ENCODE results near the gene PLOD1.
"Not testable (repeated sequence)": the region's sequence is repeated elsewhere in the genome, so short reads cannot be mapped to it uniquely, and the experiment has no call there.

PLOD1 gene

DNA sequence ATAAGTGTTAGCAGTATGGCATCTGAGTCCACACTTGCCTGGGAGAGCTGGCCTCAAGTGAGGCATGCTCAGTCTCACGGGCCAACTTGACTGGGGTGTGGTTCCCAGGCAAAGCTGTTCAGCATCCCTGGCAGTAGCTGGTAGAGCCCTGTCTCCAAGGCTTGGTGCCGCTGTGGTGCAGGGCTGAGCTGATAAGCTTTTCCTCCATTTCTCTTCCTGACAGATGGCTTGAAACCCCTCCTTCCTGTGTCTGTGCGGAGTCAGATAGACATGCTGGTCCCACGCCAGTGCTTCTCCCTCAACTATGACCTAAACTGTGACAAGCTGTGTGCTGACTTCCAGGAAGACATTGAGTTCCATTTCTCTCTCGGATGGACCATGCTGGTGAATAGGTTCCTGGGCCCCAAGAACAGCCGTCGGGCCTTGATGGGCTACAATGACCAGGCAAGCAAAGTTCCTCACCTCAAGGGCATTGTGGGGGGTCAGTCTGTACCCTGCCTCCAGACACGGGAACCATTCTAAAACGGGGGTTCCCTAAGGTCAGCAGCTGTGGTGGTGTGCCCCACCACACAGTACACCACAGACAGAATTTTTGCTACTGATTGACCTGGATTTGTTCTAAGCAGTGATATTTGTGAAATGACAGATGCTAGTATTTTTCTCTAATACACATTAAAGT is 71.1 kb downstream of the PLOD1 start:
- DNase-seq (ENCODE audit: low read depth in 2 of 2, low spot score in 1 of 2) = no peak

- DNase-seq (ENCODE audit: low read depth in 2 of 2, low spot score in 1 of 2) = no peak
These were observed 71.8 kb downstream of the PLOD1 start for GRCh38 chr1:12006167-12006921.

DNA sequence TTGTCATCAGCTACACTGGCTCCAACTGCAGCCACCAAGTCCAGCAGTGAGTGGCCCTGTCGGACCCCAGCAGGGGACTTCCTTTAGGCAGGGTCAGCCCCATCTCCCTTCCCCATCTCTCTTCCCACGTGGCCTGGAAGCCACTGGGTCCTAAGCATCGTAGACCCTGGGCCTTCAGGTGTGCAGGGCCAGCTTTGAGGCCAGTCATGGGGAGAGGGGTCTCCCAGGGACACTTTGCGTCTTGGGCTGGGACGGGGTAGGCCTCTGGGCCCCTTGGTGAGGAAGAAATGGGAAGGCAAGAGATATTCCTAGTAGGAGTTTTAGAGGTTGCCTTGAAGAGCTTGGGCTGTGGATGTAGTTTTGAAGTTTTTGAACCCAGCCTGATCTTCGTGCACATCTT is 72.7 kb downstream of the PLOD1 start:
- DNase-seq (ENCODE audit: low read depth in 2 of 2, low spot score in 1 of 2) = no peak

- DNase-seq (ENCODE audit: low read depth in 2 of 2, low spot score in 1 of 2) = not testable (repeated sequence)
These were observed 73.8 kb downstream of the PLOD1 start for GRCh38 chr1:12008355-12008754.

DNA sequence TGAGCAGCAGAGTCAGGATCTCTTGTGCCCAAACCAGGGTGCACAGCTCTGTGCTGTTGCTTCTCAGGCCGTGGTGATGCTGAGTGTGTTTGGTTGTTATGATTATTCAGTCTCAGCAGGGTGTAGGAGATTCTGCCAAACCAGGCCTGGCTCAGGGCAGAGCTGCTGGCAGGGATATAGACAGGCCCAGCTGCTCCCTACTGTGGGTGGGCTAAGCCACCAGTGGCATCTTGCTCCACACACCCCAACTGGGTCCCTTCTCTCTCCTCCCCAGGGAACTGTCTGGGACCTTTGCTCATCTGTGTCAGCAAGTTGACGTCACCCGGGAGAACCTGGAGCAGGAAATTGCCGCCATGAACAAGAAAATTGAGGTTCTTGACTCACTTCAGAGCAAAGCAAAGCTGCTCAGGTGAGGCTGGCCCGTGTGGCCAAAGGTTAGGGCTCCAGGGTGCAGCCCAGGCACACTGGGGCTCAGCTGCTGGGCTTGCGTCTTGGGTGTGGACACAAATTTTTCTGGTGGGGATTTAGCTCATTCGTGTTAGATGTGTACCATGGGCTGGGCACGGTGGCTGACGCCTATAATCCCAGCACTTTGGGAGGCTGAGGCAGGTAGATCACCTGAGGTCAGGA is 74.9 kb downstream of the PLOD1 start:
- DNase-seq (ENCODE audit: low read depth in 2 of 2, low spot score in 1 of 2) = no peak

DNA sequence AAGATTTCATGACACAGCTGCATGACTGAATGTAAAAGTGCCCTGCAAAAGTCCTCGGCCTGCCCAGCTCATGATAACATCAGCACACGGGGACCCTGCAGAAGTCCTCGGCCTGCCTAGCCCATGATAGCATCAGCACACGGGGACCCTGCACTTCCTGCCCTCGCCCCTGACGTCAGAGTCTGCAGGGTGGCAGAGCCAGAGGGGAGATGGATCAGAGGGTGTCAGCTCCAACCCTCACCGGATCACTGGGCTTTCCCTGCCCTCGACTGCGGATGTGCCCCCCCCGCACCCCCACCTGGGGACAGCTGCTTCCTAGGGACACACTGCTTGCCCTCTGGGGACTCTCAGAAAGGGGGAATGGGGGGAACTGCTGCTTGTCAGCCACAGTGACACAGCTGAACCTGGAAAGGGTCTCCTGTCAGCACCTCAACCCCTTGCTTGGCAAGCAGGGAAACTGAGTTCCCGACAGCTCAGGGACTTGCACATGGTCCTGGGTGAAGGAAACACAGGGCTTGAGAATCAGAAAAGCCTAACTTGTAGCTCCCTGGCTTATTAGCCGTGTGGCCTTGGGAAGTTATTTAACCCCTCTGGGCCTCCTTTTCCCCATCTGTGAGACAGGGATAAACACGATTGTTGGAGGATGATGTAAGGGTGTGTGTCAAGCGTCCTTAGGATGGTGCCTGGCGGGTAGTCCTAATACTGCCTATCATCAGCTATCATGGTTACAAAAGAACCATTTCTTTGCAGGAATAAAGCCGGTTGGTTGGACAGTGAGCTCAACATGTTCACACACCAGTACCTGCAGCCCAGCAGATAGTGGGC is 76.4 kb downstream of the PLOD1 start:
- no peak for DNase-seq (ENCODE audit: low read depth in 2 of 2, low spot score in 1 of 2)

DNA sequence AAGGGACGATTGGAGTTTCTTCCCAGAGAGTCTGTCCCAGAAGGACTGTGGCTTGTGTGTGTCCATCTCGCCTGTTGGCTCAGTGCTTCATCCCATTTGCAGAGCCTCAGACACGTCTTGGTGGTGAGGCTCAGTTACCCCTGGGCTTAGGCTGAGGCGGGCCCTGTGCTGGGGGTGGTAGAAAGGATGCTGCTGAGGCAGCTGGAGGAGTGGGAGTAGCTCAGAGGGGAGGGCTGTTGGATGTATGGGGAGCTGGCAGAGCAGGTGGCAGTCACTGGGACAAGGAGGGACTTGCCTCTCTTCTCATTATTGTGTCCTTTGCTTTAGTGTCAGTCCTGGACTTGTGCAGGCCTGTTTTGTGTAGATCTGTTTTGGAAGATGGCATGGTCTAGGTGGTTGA is 77.5 kb downstream of the PLOD1 start:
- no peak for DNase-seq (ENCODE audit: low read depth in 2 of 2, low spot score in 1 of 2)

DNA sequence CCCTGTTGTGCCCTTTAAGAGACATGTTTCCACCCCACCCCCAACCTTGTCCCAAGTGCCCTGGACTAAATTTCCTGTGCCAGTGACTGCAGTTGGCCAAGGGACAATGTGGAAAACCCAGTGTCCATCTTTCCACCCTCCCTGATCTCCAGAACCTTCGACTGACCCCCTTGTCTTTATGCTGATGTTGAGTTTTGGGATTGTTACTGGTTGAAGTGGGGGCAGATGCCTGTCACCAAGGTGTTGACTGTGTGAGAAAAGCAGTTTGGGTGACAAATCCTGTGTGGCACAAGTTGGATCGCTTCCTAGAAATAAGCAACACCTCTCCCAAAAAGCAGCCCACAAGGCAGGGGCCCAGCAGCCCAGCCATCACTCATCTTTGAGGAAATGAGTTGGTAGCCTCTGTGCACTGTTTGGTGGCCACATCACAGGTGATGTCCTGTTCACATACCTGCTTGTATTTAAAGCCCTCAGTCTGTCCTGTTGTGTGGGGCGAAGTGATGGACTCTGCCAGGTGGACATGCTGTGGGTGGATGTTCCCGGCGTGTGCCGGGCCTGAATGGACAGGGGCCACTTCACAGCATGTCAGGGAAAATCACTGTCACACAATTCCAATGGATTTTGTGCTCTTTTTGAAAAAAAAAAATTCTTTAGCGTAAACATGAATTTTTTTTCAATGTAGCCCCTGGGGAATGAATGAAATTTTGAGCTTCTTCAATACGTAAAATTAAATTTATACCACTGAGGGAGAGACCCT is 78.2 kb downstream of the PLOD1 start:
- DNase-seq (ENCODE audit: low read depth in 2 of 2, low spot score in 1 of 2) = no peak

- no peak for DNase-seq (ENCODE audit: low read depth in 2 of 2, low spot score in 1 of 2)
These were observed 79.8 kb downstream of the PLOD1 start for GRCh38 chr1:12014141-12014991.

- no peak for DNase-seq (ENCODE audit: low read depth in 2 of 2, low spot score in 1 of 2)
These were observed 80.5 kb downstream of the PLOD1 start for GRCh38 chr1:12015001-12015491.

- no peak for DNase-seq (ENCODE audit: low read depth in 2 of 2, low spot score in 1 of 2)
These were observed 81.0 kb downstream of the PLOD1 start for GRCh38 chr1:12015499-12015898.

GRCh38 chr1:12016182-12016581 is 81.7 kb downstream of the PLOD1 start:
- no peak for DNase-seq (ENCODE audit: low read depth in 2 of 2, low spot score in 1 of 2)

- DNase-seq (ENCODE audit: low read depth in 2 of 2, low spot score in 1 of 2) = no peak
These were observed 85.5 kb downstream of the PLOD1 start for GRCh38 chr1:12019858-12020509.

GRCh38 chr1:12021616-12022015 is 87.1 kb downstream of the PLOD1 start:
- no peak for DNase-seq (ENCODE audit: low read depth in 2 of 2, low spot score in 1 of 2)

GRCh38 chr1:12022036-12022435 is 87.5 kb downstream of the PLOD1 start:
- DNase-seq (ENCODE audit: low read depth in 2 of 2, low spot score in 1 of 2) = no peak

Data from stimulated activated CD8-positive, alpha-beta memory T cell treated with anti-CD3 and anti-CD28 coated beads, Interleukin-4, amount 100 ng/mL, for 4 hours (primary cell).